Measurements from ENCODE around the gene PTPRN2. TPM values are rescaled to one million over a fixed set of nuclear protein-coding genes. Genes with fewer than 3 reads are reported as not detected.
"Not testable (repeated sequence)": the region's sequence is repeated elsewhere in the genome, so short reads cannot be mapped to it uniquely, and the experiment has no call there.

PTPRN2 gene
- total RNA-seq, 1 donor from 2014 or later = 0.72 TPM

DNA sequence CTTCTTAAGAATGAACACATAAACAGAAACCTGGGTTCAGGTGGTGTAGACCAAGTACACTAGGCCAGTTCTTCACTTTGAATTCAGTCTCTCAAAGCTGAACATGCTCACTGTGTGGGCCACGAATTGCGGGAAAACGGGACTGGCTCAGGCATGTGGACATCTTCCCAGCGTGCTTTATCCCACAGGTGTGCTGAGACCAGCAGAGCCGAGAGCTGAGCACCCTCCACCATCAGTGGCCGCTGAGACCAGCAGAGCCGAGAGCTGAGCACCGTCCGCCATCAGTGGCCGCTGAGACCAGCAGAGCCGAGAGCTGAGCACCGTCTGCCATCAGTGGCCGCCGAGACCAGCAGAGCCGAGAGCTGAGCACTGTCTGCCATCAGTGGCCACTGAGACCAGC lies 985.5 kb downstream of the PTPRN2 start:
- DNase-seq (ENCODE audit: low spot score) = no peak

DNA sequence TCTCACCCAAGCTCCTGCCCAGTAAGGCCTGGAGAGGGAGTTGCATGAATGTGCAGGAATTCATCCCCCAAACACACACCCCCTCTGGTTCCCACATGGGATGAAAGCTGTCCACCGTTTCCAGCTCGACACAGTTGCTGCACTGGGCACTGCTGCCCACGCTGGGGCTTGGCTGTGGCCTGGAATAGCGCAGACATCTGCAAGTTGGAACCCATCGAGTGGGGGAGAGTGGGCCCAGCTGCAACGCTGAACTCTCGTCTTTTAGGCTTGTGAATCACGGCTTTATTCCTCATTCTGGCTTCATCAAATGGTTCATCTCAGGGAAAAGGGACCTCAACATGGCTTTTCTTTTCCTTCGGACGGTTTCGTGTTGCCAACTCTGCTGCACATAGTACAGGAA lies 986.1 kb downstream of the PTPRN2 start:
- no peak for DNase-seq (ENCODE audit: low spot score)

DNA sequence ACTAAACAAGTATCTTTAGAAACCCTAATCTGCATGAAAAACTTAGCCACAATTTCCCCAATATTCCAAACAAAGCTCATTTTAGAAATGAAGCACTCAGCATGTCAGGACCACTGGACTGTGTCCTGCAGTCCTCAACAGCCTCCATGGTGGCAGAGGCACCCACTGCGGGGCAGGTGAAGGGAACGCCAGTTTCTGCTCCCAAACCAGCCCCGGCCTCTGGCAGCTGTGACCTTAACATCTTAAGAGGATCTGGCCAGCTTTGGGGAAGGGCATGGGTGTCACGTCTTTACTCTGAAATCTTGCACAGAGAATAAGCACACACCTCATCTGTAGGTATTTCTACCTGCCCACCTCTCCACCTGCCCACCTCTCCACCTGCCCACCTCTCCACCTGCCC lies 988.1 kb downstream of the PTPRN2 start:
- DNase-seq (ENCODE audit: low spot score) = no peak

DNA sequence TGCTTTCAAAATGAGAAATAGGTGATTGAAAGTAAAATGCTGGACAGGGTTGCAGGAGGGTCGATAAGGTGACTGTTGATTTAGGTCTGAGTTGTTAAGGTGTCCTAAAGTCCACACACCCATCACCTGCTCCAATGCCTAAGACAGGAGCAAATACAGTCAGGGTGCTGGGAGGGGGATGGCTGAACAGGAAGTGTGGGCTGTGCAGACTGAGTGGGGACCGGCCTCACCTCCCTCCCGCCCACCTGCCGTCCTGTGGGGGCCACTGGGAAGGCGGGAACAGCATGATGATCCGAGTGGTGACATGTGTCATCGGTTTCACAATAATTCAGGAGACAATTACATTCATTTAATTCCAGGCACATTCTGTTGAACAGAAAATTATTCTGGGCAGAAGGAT lies 990.1 kb downstream of the PTPRN2 start:
- no peak for DNase-seq (ENCODE audit: low spot score)

DNA sequence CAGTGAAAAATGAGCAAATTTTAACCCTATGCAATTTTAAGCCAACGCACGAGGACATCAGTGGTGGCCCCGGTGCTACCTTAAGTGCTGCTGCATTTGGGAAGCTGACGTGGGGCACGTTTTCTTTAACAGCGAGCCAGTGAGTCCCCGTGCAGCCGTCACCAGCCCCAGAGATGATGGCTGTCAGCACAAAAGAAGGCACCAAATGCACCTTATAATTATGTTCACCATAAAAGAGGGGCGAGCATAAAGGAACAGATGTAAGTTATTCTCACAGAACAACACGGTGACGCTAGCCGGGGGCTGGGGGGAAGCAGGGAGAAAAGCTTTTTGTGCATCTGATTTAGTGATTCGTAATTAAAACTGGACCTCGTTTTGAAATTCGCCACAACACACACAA lies 990.7 kb downstream of the PTPRN2 start:
- no peak for DNase-seq (ENCODE audit: low spot score)

DNA sequence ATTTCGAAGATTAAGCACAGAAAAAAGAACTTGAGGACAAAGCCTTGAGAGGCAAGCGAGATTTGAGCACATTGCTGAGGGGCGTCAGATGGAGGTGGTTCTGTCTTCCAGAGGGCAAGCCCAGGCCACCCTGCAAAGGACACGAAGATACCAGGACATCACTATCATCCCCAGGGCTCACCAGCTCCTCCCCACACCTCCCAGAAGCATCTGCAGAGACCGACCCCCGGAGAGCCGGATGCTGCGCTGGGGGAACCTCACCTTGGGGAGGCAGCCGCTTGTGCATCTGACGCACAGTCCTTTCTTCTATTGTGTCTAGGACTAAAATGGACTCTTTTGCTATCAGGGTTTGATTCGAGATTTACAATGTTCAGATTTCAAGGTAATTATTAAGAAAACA lies 991.2 kb downstream of the PTPRN2 start:
- DNase-seq (ENCODE audit: low spot score) = no peak

DNA sequence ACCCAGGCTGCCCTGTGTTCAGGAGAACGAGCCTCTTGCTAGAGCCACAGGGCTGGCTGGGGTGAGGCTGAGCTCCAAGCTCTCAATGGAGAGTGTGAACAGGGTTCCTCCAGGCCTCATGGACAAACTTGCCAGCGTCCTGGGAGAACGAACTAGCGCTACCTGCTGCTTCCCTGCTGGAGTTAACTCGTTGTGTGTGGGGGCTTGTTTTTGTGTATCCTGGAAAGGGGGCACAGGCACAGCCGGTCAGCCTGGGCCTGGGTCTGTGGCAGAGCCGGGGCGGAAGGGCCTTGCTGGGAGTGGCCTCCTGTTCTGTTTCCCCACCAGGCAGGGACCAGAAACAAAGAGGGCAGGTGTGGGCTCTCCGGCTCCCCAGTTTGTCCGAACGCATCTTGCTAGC lies 991.6 kb downstream of the PTPRN2 start:
- no peak for DNase-seq (ENCODE audit: low spot score)

DNA sequence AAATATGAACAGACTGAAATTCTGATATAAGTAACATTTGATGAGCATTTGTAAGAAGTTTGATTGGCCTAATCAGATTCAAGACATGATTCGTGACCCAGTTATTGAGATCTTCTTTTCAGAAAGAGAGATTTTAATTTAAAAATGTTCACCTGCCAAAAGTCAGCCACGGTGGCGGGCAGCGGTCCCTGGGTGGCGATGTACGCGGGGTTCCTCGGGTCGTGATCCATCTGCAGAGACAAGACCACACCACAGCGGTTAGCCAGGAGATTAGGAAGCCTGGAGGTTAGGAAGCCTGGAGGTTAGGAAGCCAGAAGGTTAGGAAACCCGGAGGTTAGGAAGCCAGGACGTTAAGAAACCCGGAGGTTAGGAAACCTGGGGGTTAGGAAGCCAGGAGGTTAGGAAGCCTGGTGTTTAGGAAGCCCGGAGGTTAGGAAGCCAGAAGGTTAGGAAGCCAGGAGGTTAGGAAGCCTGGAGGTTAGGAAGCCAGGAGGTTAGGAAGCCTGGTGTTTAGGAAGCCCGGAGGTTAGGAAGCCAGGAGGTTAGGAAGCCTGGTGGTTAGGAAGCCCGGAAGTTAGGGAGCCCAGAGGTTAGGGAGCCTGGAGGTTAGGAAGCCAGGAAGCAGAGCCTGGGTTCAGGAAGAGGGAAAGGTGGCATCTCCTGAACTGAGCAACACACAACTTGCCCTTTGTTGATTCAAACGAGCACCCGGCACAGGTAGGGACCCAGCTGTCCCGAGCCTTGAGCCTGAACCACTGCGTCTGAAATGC lies 992.4 kb downstream of the PTPRN2 start:
- no peak for DNase-seq (ENCODE audit: low spot score)

DNA sequence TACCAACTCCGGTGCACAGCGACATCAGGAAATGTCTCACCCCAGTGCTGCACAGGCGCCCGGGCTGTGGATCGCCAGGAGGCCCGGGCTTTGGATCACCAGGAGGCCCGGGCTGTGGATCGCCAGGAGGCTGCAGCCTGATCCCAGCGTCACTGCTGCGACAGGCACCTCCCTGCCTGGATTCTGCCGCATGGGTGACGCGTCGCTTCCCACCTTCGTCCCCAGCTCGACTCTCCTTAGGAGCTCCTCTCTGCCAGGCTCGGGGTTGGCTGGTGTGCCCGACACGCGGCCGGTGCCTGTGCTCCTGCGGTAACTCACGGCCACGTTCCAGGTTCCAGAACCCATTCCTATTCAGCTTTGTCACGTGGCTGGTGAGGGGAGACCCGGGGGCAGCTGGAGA lies 993.3 kb downstream of the PTPRN2 start:
- no peak for DNase-seq (ENCODE audit: low spot score)

DNA sequence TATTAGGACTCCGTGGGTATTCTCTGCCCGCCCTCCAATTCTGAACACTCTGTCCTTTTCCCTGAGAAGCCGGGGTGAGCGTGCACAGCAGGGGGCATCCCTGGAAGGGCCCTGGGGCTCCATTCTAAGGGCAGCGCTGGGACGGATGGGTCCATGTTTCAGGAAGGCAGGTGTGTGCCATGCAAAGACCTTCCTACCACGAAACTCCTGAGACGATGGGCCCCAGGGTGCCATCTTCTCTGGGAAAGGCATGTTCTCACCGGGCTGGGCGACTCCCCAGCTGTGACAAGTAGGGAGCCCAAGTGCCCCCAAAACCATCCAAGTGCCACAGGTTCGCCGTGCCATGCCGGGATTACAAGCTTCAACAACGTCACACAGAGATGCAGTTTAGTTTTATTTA lies 994.1 kb downstream of the PTPRN2 start:
- DNase-seq (ENCODE audit: low spot score) = no peak

DNA sequence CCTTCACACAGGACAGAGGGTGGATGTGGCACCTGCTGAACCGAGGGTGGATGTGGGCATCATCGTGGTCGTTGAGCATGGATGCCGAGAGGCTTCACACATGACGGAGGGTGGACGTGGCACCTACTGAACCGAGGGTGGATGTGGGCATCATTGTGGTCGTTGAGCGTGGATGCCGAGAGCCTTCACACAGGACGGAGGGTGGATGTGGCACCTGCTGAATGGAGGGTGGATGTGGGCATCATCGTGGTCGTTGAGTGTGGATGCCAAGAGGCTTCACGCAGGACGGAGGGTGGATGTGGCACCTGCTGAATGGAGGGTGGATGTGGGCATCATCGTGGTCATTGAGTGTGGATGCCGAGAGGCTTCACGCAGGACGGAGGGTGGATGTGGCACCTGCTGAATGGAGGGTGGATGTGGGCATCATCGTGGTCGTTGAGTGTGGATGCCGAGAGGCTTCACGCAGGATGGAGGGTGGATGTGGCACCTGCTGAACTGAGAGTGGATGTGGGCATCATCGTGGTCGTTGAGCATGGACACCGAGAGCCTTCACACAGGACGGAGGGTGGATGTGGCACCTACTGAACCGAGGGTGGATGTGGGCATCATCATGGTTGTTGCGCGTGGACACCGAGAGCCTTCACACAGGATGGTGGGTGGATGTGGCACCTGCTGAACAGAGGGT lies 994.8 kb downstream of the PTPRN2 start:
- DNase-seq (ENCODE audit: low spot score) = not testable (repeated sequence)

DNA sequence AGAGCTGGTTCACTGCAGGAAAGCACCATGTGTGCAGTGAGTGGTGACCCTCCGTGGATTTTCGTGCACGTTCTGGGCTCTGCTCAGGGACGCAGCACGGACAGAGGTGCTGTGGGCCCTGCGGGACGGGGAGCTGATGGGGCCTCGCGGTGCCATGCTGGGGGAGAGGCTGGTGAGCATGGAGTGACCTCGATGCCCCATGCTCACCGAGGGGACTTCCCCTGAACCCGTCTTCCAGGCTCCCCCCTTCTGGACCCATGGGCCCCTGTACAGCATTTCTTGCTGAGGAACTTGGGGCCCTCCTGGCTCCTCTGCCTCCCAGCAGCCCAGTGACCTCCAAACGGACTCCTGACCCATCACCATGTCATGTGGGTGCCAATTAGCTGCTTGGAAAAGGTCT lies 997.1 kb downstream of the PTPRN2 start:
- no peak for DNase-seq (ENCODE audit: low spot score)

DNA sequence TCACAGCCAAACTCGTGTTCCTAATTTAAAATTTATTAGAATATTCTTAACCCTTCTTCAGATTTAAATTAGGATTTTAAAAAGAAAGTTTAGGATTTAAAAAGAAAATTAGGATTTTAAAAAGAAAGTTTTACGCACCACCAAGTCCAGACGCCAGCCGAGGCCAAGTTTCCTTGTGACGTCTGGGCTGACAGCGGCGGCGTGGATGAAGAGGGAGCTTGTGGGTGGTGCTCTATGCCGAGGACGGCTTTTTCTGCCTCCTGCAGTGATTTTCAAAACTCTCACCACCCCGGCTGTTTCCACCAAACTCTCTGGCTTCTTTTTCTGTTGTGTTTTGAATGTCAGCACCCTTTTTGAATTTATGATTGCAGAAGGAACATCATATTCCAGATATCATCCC lies 997.9 kb downstream of the PTPRN2 start:
- DNase-seq (ENCODE audit: low spot score) = no peak

DNA sequence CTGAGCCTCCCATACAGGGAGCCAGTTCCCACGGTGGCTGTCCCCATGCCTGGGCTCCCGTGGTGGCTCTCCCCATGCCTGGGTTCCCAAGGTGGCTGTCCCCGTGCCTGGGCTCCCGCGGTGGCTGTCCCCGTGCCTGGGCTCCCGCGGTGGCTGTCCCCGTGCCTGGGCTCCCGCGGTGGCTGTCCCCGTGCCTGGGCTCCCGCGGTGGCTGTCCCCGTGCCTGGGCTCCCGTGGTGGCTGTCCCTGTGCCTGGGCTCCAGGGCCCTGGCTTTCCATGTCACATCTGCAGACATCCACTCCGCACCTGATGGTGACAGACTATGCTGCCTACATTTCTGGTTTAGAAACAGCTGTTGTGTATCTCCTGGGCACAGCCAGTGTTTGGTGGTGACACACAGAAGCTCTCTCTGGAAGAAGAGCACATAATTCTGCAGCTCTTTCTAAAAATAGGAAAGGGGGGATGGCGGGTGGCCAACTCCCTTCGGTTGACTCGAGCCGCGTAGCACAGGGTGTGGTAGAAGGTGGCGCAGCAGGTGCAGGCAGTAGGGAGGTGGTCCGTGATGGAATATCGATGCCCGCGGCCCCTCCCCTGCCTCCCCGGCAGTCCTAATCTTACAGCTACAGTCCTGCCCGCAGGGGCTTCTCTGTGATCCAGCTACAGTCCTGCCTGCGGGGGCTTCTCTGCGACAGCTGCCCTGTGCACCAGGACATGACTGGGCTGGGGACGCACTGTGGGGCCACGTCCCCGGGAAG lies 999.6 kb downstream of the PTPRN2 start:
- no peak for DNase-seq (ENCODE audit: low spot score)

DNA sequence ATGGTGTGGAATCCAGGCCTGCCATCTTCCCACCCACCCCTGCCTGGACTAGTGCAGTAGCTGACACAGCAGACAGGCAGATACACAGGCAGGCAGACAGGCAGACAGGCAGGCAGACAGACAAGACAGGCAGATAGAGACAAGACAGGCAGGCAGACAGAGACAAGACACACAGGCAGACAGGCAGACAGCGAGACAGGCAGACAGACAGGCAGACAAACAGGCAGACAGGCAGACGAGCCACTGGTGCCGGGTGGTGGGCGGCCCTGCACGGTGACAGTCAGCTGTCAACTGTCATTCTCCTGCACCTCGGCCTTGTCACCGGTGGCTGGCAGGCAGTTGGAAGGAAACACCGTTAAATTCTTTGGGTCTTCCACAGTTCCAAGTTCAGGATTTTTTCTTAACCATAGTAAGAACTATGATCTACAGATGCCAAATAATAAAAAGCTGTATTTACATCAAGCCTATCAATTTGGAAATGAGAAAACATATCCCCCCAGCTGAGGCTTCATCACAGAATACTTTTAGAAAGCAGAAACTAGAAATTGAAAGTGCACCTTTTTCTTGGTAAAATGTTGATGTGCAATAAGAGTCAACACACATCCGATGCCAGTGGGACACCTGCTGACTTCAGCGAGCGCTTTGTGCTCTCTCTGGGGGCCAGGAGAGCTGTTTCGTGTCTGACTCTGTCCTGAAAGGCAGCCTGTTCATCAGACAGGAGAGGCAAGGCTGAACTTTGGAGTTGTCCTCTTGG lies 1000.4 kb downstream of the PTPRN2 start:
- DNase-seq (ENCODE audit: low spot score) = no peak

DNA sequence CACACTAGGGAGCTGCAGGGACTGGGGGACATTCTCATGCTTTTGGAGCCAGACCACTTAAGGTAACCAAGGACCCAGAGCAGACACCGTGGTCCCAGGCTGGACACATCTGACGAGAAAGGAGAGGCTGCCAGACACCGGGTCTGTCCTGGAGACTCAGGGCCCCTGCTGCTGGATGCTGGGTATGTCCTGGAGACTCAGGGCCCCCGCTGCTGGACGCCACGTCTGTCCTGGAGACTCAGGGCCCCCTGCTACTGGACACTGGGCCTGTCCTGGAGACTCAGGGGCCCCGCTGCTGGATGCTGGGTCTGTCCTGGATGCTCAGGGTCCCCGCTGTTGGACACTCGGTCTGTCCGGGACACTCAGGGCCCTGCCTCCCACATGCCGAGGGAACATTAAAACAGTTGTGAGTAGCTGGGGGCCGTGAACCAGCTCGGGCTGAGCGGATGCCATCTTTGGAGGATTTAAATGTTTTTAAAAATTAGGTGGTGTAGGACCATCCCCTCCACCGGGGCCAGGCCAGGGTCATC lies 1001.1 kb downstream of the PTPRN2 start:
- DNase-seq (ENCODE audit: low spot score) = no peak

DNA sequence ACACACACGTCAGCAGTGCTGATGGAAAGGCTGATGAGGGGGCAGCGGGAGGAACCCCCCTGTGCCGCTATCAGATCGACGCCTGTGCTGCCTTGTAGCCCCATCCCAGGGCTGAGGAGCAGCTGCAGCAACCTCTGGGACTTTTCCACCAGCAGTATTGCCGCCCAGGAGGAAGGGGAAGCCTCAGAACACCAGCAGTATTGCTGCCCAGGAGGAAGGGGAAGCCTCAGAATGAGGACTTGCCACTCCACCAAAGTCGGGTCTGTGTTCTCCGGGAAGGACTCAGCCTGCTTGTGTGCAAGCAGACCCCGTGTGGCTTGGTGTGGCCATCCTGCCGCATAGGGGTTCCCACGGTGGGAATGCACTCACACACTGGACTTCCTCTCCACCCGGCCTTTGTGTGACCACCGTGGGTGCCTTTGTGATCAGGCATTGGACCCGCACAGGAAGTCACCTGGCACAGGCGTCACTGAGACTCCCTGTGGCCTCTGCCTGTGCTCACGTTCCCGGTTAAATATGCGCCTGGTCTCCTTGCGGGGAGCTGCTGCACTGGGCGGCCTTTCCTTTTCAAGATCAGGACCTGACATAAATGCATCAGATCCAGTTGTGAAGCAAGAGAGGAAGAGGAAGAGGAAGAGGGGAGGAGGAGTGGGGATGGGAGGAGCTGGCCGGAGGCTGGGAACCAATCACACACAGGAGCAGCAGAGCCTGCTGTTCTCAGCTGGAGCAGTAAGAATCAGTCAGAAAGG lies 1002.3 kb downstream of the PTPRN2 start:
- DNase-seq (ENCODE audit: low spot score) = no peak

DNA sequence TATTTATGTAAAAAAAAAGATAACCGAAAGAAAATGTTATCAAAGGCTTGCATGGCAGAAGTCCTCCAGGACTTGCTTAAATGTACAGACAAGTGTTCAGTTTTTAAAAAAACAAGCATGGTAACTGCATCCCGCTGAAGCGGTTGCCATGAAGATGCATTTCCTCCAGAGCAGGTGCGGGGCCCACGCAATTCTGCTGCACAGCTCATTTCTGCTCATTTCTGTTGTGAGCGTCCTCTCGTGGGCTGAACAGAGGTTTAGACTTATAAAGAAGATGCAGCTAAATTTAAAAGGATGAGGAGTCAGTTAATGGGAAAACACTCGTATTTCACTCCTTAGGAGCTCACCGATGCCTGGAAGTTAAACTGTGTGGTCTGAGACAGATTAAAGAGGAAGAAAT lies 1003.2 kb downstream of the PTPRN2 start:
- no peak for DNase-seq (ENCODE audit: low spot score)

DNA sequence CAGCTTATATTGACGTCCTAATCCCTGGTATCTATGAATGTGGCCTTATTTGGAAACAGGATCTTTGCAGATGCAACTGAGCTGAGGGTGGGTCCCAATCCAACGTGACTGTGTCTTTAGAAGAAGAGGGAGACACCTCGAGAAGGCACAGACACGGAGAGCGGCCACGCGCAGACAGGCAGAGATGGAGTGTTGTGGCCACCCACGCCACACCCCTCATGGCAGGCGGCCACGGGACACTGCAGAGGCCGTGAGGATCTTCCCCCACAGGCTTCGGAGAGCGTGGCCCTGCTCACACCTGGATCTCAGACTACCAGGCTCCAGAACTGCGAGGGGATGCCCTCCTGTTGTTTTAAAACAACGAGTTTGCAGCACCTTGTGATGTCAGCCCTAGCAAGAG lies 1005.9 kb downstream of the PTPRN2 start:
- no peak for DNase-seq (ENCODE audit: low spot score)

DNA sequence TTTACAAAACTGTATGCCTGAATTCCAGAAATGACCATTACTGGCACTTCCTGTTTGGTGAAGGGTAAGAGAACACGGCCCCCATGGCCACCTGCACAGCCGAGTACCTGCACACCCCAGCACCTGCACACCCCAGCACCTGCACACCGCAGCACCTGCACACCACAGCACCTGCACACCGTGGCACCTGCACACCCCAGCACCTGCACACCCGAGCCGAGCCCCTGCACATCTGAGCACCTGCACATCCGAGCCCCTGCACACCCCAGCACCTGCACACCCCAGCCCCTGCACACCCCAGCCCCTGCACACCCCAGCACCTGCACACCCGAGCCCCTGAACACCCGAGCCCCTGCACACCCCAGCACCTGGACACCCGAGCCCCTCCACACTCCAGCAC lies 1007.3 kb downstream of the PTPRN2 start:
- DNase-seq (ENCODE audit: low spot score) = no peak

DNA sequence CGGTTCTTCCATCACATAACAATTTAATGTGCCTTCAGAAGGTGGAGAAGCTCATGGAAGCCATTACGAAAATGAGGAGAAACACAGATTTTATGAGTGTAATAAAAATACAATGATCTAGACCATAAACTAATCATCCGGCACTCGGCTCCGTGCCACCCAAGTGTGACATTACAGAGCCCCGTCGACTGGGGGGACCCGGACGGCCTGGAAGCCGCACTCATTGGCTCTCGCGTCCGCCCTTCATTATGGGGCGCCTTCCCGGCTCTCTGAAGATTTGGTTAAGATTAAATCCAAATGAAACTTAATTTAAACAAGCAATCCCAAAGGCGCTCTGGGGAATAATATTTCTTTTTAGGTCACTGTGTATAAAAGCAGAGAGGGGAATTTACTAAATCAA lies 1008.2 kb downstream of the PTPRN2 start:
- DNase-seq (ENCODE audit: low spot score) = no peak

All from umbilical cord (tissue), 2 donors.